Trophoblast cell (in vitro differentiated cells and primary cell): ENCODE measurements around the gene ATP13A5.

Source experiments
- DNase-seq, 2 donors: peaks; one replicate each; pipeline ENCODE4 v3.0.0-alpha.2; 2016
- H2AFZ ChIP-seq: 2 replicates; pipeline ENCODE4 v1.6.1; 2013; ENCODE audit warnings: low read length, moderate library complexity, mild to moderate bottlenecking; ENCODE audit not compliant: insufficient read depth, poor library complexity
- H2AK5ac ChIP-seq: 2 replicates; pipeline ENCODE4 v1.6.1; 2013; ENCODE audit warnings: mild to moderate bottlenecking, low read length
- H2BK120ac ChIP-seq: 2 replicates; pipeline ENCODE4 v1.6.1; 2013; ENCODE audit warnings: low read length, mild to moderate bottlenecking, moderate library complexity; ENCODE audit not compliant: insufficient read depth, poor library complexity
- H2BK12ac ChIP-seq: 2 replicates; pipeline ENCODE4 v1.6.1; 2013; ENCODE audit warnings: mild to moderate bottlenecking, low read length, moderate library complexity
- H2BK5ac ChIP-seq: 2 replicates; pipeline ENCODE4 v1.6.1; 2013; ENCODE audit warnings: low read length, low read depth, moderate library complexity, mild to moderate bottlenecking; ENCODE audit not compliant: poor library complexity
- H3K14ac ChIP-seq: 2 replicates; pipeline ENCODE4 v1.6.1; 2013; ENCODE audit warnings: mild to moderate bottlenecking, low read length
- H3K18ac ChIP-seq: 2 replicates; pipeline ENCODE4 v1.6.1; 2013; ENCODE audit warnings: mild to moderate bottlenecking, low read length
- H3K23ac ChIP-seq: 2 replicates; pipeline ENCODE4 v1.6.1; 2013; ENCODE audit warnings: low read length
- H3K27ac ChIP-seq: 2 replicates; pipeline ENCODE4 v1.5.1; 2013; ENCODE audit warnings: low read depth, mild to moderate bottlenecking, inconsistent platforms, low read length, moderate library complexity
- H3K27me3 ChIP-seq: 2 replicates; pipeline ENCODE4 v1.6.1; 2013; ENCODE audit warnings: inconsistent platforms, mild to moderate bottlenecking, low read length, moderate library complexity; ENCODE audit not compliant: insufficient read depth
- H3K36me3 ChIP-seq, 2 experiments: 1 replicate in 1 of 2; 2 replicates in 1 of 2; pipeline ENCODE4 v1.6.1; 2013; ENCODE audit warnings: low read length in 2 of 2, mild to moderate bottlenecking in 2 of 2, moderate library complexity in 1 of 2; ENCODE audit not compliant: insufficient read depth in 2 of 2, control insufficient read depth in 1 of 2
- H3K4ac ChIP-seq: 2 replicates; pipeline ENCODE4 v1.6.1; 2013; ENCODE audit warnings: low read depth, mild to moderate bottlenecking, low read length, moderate library complexity
- H3K4me1 ChIP-seq, 2 experiments: 1 replicate in 1 of 2; 2 replicates in 1 of 2; pipeline ENCODE4 v1.6.1; 2013; ENCODE audit warnings: low read length in 2 of 2, mild to moderate bottlenecking in 2 of 2, moderate library complexity in 1 of 2; ENCODE audit not compliant: insufficient read depth in 2 of 2, control insufficient read depth in 1 of 2
- H3K4me2 ChIP-seq: 2 replicates; pipeline ENCODE4 v1.6.1; 2013; ENCODE audit warnings: inconsistent platforms, mild to moderate bottlenecking, low read length, moderate library complexity
- H3K4me3 ChIP-seq: 2 replicates; pipeline ENCODE4 v1.5.1; 2013; ENCODE audit warnings: mild to moderate bottlenecking, low read depth, low read length, inconsistent platforms
- H3K79me1 ChIP-seq: one replicate; pipeline ENCODE4 v1.6.1; 2013; ENCODE audit warnings: low read length
- H3K79me2 ChIP-seq: 2 replicates; pipeline ENCODE4 v1.6.1; 2013; ENCODE audit warnings: low read length, mild to moderate bottlenecking; ENCODE audit not compliant: control insufficient read depth, insufficient read depth, poor library complexity
- H3K9ac ChIP-seq: 2 replicates; pipeline ENCODE4 v1.6.1; 2013; ENCODE audit warnings: mild to moderate bottlenecking, low read length
- H3K9me3 ChIP-seq: 2 replicates; pipeline ENCODE4 v1.6.1; 2013; ENCODE audit warnings: low read depth, mild to moderate bottlenecking, control low read depth, inconsistent platforms, low read length; ENCODE audit not compliant: insufficient read depth
- H4K12ac ChIP-seq: 2 replicates; pipeline ENCODE4 v1.6.1; 2013; ENCODE audit warnings: low read depth, mild to moderate bottlenecking, low read length, moderate library complexity
- H4K8ac ChIP-seq: 2 replicates; pipeline ENCODE4 v1.6.1; 2013; ENCODE audit warnings: low read depth, mild to moderate bottlenecking, low read length, moderate library complexity
- H4K91ac ChIP-seq: one replicate; pipeline ENCODE4 v1.6.1; 2013; ENCODE audit warnings: low read depth, mild to moderate bottlenecking, low read length, moderate library complexity
- WGBS: extraction: QIAGEN DNeasy Blood & Tissue Kit; methylation state at CpG from one replicate; pipeline ENCODE4 v1.1.7; 2013; ENCODE audit warnings: missing lambda C conversion rate; ENCODE audit not compliant: insufficient read length, insufficient coverage; ENCODE audit errors: extremely low coverage; 5-methylcytosine and 5-hydroxymethylcytosine counted together

The ATP13A5 gene

GRCh38 chr3:193231201-193231600, 147.4 kb downstream of the ATP13A5 start:
- Histone ChIP-seq H3K4me2 (no peak overlapping the region), H3K27me3 (no peaks in the 10 kb centered on the region), H3K14ac (no peak overlapping the region), H3K23ac (no peak overlapping the region), H2AK5ac (no peak overlapping the region), H3K4ac (no peak overlapping the region), H2AFZ (no peak overlapping the region), H3K36me3 (no peaks in the 10 kb centered on the region), H4K12ac (no peak overlapping the region), H4K91ac (no peak overlapping the region), H3K9ac (no peak overlapping the region), H2BK12ac (no peak overlapping the region), H3K18ac (no peak overlapping the region), H4K8ac (no peak overlapping the region), H3K4me3 (no peak overlapping the region), H3K27ac (no peak overlapping the region), H2BK120ac (no peak overlapping the region), H3K79me1 (no peaks in the 10 kb centered on the region), H3K79me2 (no peaks in the 10 kb centered on the region), H3K9me3 (no peaks in the 10 kb centered on the region), H3K4me1 (peaks cover 3 to 5% of the 10 kb centered on the region in 2 experiments), H2BK5ac (no peak overlapping the region)
- WGBS, result no CpG with 5 or more reads among the region's 6 CpGs
- no peak for DNase-seq

GRCh38 chr3:193230610-193231009, 147.9 kb downstream of the ATP13A5 start:
- no peaks in the 10 kb centered on the region for H3K27me3 ChIP-seq
- H3K79me2 ChIP-seq, result no peaks in the 10 kb centered on the region
- WGBS, result no CpG with 5 or more reads among the region's 4 CpGs
- H2BK12ac ChIP-seq, result no peak overlapping the region
- no peaks in the 10 kb centered on the region for H3K79me1 ChIP-seq
- H2AFZ ChIP-seq, result no peak overlapping the region
- H3K23ac ChIP-seq, result no peak overlapping the region
- no peak overlapping the region for H3K18ac ChIP-seq
- DNase-seq, result no peak
- no peaks in the 10 kb centered on the region for H3K9me3 ChIP-seq
- no peak overlapping the region for H2BK120ac ChIP-seq
- H3K4me3 ChIP-seq, result no peak overlapping the region
- no peak overlapping the region for H3K4me2 ChIP-seq
- no peak overlapping the region for H2BK5ac ChIP-seq
- no peak overlapping the region for H3K27ac ChIP-seq
- H3K4ac ChIP-seq, result no peak overlapping the region
- H3K9ac ChIP-seq, result no peak overlapping the region
- H4K12ac ChIP-seq, result no peak overlapping the region
- H3K4me1 ChIP-seq, result peaks cover 6 to 9% of the 10 kb centered on the region in 2 experiments
- no peak overlapping the region for H2AK5ac ChIP-seq
- H4K91ac ChIP-seq, result no peak overlapping the region
- H3K36me3 ChIP-seq, result no peaks in the 10 kb centered on the region
- no peak overlapping the region for H3K14ac ChIP-seq
- H4K8ac ChIP-seq, result no peak overlapping the region

DNA sequence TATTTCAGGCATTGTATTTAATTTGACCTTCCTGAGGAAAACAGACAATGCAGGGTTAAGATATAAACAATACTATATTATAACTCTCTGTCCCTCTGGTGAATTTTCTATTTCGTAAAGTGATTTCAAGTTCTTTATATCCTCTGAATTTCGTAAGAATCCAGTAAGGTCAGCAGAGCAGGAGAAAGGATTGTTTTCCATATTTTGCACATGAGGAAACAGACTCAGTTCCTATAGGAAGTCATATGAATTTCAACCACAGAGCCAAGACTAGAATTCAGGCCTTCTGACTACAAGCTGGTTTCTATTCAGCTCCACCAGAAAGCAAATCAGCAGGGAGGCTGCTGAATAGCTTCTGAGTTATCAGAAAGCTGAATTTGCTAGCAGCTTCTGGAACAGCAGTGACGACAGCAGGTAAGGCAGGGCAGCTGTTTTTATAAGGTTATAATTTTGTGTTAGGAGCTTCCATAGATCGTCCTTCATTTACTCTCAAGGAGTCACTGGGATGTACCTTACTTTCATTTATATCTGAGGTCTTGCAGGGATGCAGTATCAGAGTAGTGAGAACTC, 148.6 kb downstream of the ATP13A5 start:
- Histone ChIP-seq H3K18ac (no peak overlapping the region), H3K27ac (no peak overlapping the region), H3K4me1 (peaks cover 6 to 9% of the 10 kb centered on the region in 2 experiments), H2AFZ (no peak overlapping the region), H3K27me3 (no peaks in the 10 kb centered on the region), H2BK12ac (no peak overlapping the region), H3K23ac (no peak overlapping the region), H4K12ac (no peak overlapping the region), H3K36me3 (no peaks in the 10 kb centered on the region), H4K91ac (no peak overlapping the region), H2BK5ac (no peak overlapping the region), H2BK120ac (no peak overlapping the region), H3K4me3 (no peak overlapping the region), H4K8ac (no peak overlapping the region), H3K4me2 (no peak overlapping the region), H2AK5ac (no peak overlapping the region), H3K9me3 (no peaks in the 10 kb centered on the region), H3K4ac (no peak overlapping the region), H3K79me2 (no peaks in the 10 kb centered on the region), H3K9ac (no peak overlapping the region), H3K14ac (no peak overlapping the region), H3K79me1 (no peaks in the 10 kb centered on the region)
- WGBS, result no CpG with 5 or more reads among the region's 4 CpGs
- no peak for DNase-seq

DNA sequence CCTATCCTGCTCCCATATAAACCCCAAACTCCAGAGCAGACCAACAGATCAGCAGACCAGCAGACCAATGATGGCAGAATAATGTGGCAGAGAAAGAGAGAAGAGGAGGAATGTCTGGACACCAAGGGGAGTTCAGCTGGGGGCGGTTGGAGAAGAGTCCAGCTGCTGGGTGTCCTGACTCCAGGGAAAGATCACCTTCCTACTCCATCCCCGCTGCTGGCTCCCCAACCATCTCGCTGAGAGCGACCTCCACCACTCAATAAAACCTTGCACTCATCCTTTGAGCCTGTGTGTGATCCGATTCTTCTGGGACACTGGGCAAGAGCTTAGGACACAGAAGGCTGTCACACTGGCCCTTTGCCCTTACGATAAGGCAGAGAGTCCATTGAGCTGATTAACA, 150.3 kb downstream of the ATP13A5 start:
- H3K4ac ChIP-seq, result no peak overlapping the region
- H3K4me1 ChIP-seq, result peaks cover 6 to 9% of the 10 kb centered on the region in 2 experiments
- WGBS, result no CpG with 5 or more reads among the region's 6 CpGs

More for the DNA sequence above, 150.3 kb downstream of the ATP13A5 start:
- Histone ChIP-seq H3K27me3 (no peaks in the 10 kb centered on the region), H3K9me3 (no peaks in the 10 kb centered on the region), H2BK120ac (no peak overlapping the region), H3K14ac (no peak overlapping the region), H3K79me2 (no peaks in the 10 kb centered on the region), H3K23ac (no peak overlapping the region), H3K4me2 (no peak overlapping the region), H2AK5ac (no peak overlapping the region), H3K18ac (no peak overlapping the region), H4K12ac (no peak overlapping the region), H3K9ac (no peak overlapping the region), H2AFZ (no peak overlapping the region), H3K79me1 (no peaks in the 10 kb centered on the region), H3K27ac (no peak overlapping the region), H3K4me3 (no peak overlapping the region), H2BK5ac (no peak overlapping the region), H4K8ac (no peak overlapping the region), H2BK12ac (no peak overlapping the region), H4K91ac (no peak overlapping the region), H3K36me3 (no peaks in the 10 kb centered on the region)
- DNase-seq, result no peak
